Measurements from ENCODE around the gene CAST.

CAST gene

DNA sequence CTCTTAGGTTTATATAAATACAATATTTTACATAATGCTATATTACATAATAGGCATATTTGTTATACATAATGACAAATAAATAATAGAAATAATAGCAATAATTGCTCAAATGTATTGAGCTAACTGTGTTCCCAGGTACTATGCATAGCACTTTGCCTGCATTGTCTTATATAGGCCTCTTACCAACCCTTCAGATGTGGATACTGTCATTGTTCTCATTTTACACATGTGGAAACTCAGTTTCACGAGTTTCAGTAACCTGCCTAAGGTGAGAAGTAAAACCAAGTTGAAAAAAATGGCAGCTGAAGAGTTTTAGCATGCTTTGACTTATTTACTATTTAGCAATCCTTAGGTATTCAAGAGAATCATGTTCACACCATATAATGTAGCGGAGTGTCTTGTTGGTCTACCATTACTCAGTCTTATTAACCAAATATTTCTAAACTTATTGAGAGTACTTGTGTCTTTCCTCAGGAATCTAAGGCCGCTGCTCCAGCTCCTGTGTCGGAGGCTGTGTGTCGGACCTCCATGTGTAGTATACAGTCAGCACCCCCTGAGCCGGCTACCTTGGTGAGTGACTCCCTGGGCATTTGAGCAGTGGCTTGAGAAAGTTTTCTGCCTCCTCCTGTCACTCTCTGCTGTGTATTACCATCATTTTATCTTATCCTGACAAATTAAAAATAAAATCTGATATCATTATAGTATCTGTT, 88.1 kb downstream of the CAST start:
- no peak for DNase-seq (ENCODE audit: low read depth)

GRCh38 chr5:96751203-96752169, 89.3 kb downstream of the CAST start:
- DNase-seq (ENCODE audit: low read depth) = no peak

GRCh38 chr5:96752341-96753016, 90.3 kb downstream of the CAST start:
- DNase-seq (ENCODE audit: low read depth) = no peak

DNA sequence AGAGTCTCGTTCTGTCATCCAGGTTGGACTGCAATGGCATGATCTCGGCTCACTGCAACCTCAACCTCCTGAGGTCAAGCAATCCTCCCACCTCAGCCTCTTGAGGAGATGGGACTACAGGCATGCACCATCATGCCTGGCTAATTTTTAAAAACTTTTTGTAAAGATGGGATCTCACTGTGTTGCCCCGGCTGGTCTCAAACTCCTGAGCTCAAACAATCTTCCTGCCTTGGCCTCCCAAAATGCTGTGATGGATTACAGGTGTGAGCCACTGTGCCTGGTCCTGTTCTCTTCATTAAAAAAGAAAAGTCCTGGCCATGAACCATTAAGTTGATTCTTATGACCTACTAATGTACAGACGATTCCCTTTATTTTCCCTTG, 90.8 kb downstream of the CAST start:
- no peak for DNase-seq (ENCODE audit: low read depth)

DNA sequence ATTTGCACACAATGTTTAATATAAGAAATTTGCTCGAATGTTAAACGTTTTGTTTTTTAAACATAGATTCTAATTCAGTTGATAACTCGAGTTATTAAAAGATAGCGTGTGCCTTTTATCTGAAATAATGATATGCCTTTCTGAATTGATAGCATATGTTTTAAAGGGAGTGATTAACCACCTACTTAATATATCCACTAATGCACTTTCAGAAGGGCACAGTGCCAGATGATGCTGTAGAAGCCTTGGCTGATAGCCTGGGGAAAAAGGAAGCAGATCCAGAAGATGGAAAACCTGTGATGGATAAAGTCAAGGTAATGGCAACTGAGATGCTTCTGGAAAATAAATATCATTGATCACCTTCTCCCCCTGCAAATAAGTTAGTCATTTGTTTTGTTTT, 91.7 kb downstream of the CAST start:
- no peak for DNase-seq (ENCODE audit: low read depth)

GRCh38 chr5:96755851-96756250, 93.7 kb downstream of the CAST start:
- DNase-seq (ENCODE audit: low read depth) = no peak

DNA sequence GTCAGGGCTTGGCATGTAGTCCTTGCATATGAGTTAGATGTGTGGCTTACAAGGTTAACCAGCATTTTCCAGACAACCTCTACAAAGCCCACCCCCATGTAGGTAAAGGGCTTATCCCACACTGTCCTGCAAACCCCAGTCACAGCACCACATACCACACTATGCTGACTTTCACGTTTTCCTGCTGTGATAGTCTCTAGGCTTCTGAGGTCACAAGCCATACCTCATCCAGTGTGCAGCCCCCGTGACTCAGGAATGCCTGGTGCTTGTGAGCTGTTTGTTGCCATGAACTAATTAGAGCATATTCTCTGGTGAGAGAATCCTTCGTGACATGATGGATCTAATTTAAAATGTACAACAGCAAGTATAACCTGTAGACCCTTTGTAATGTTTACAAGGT, 94.8 kb downstream of the CAST start:
- no peak for DNase-seq (ENCODE audit: low read depth)

- DNase-seq (ENCODE audit: low read depth) = no peak
Observed at GRCh38 chr5:96758621-96759020, 96.4 kb downstream of the CAST start.

DNA sequence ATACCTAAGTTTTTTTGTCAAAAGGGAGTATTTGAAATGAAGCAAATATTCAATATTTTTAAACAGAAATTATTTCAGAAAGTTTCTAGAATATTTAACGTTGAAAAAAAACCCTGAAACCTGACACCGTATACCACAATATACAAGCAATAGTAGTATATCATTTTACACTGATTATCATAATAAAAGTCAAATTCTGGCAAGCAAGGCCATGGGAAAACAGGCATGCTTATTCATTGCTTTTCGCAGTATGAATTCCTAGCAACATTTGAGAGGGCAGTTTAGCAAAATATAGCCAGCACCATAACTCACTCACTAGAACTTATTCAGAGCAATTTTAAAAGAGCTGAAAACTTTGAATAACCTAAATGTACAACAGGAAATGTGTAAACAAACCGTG, 99.4 kb downstream of the CAST start:
- no peak for DNase-seq (ENCODE audit: low read depth)

- DNase-seq (ENCODE audit: low read depth) = no peak
Observed at GRCh38 chr5:96763026-96763425, 100.8 kb downstream of the CAST start.

- no peak for DNase-seq (ENCODE audit: low read depth)
Observed at GRCh38 chr5:96765043-96765442, 102.9 kb downstream of the CAST start.

DNA sequence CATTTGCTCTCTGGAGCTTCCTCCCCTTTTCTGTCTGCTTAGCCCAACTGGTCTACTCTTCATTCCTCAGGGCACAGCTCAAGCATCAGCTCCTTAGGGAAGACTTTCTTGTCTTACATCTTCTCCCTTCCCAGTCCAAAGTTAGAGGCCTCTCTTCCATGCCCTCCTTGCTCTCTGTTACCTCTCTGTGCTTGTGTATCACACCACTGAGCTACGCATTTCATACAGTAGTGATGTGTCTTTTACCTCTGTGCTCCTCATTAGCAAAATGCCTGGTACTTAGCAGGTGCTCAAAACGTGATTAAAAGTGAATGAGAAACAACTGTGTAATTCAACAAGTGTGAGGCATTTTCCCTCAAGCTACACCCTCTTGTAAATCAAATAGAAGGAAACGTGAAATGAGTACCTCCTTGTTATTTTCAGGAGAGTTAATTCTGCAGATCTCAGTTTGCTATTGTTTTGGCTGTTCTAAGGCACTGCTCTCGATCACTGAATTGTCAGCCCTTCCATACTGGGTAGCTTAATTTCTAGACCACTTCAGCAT, 106.6 kb downstream of the CAST start:
- no peak for DNase-seq (ENCODE audit: low read depth)

DNA sequence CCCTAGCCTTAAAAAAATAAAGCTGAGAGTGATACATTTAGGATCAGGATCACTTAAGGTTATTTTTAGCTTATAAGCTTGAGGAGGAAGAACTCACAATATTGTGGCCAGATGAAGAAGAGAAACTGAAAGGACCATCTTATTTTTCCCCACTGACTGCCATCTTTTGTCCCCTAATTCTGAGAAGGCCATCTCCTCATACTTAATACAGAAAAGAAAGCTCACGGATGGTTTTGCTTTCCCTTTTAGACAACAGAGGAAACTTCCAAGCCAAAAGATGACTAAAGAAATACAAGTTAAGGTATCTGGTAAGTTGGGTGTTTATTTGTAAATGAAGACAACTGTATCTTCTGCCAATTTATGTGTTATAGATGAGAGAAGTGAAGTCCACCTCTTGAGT, 109.2 kb downstream of the CAST start:
- no peak for DNase-seq (ENCODE audit: low read depth)

GRCh38 chr5:96772111-96772510, 109.9 kb downstream of the CAST start:
- DNase-seq (ENCODE audit: low read depth) = no peak

- DNase-seq (ENCODE audit: low read depth) = no peak
Observed at GRCh38 chr5:96772542-96772941, 110.4 kb downstream of the CAST start.

- no peak for DNase-seq (ENCODE audit: low read depth)
Observed at GRCh38 chr5:96775050-96775449, 112.9 kb downstream of the CAST start.

GRCh38 chr5:96775689-96776088, 113.5 kb downstream of the CAST start:
- no peak for DNase-seq (ENCODE audit: low read depth)

GRCh38 chr5:96776621-96777020, 114.4 kb downstream of the CAST start:
- DNase-seq (ENCODE audit: low read depth) = no peak

- no peak for DNase-seq (ENCODE audit: low read depth)
Observed at GRCh38 chr5:96778409-96778808, 116.2 kb downstream of the CAST start.

DNA sequence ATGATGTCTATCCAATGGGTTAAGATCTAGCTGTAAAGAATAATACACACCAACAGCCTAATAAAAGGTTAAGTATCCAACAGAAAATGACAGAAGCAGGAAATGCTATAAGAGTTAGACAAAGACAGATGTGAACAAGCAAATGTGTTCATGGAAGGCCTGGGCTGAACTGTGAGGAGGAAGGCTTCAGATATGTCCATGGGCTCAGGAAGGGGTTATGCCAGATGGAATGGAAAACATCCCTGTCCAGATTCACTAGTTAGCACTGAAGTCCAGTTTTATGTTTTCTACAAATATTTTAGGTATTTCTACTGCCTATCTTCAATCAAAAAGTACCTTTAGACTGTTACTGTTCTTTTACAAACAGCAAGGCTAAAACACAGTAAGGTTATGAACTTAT, 118.5 kb downstream of the CAST start:
- DNase-seq (ENCODE audit: low read depth) = no peak

DNA sequence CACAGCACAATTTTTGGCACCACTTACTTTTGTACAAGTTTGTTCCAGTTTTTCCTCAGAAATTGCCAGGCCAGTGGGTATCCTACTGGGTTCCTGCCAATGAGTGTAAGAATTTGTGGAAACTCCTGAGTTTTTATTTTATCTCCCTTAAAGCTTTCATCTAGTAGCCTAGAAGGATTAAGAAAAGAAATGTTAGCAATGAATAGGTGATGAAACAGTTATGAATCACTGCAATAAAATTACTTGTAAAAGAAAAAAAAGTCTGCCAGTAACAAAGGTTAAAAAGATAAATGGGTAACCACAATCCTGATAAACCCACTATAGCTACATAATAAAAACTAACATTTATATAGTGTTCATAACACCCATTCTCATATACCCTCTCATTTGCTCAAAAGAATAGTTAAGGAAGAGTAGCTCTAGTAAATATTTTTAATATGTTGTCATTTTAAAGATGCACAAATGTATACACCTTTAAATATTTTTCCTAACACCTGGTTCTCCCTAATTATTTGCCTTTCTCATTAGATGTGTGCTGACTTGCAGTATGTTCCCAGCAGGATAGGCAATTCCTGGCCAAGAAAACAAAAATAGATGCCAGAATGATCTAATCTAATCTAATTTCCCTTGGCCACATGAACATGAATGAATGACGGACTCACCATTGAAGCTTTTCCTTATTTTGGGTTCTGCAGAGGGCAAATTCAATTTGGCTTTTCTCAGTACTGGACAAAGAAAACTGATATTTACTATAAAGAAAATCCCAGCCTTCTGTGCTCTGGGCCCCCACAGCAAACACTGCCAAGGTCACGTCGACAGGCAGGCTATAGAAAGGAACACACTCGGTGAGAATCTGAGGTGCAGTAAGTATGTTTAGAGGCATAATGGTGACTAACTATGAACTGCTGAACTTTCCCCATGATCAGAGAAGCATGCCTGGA, 119.1 kb downstream of the CAST start:
- DNase-seq (ENCODE audit: low read depth) = no peak

Measured in activated T-helper 9 cell treated with anti-CD3 and anti-CD28 coated beads, Interleukin-2, amount 50 U/mL, for 16 hours (primary cell).